Measurements from ENCODE around the gene ANKLE2.
"Not testable (repeated sequence)": the region's sequence is repeated elsewhere in the genome, so short reads cannot be mapped to it uniquely, and the experiment has no call there.

ANKLE2 gene

DNA sequence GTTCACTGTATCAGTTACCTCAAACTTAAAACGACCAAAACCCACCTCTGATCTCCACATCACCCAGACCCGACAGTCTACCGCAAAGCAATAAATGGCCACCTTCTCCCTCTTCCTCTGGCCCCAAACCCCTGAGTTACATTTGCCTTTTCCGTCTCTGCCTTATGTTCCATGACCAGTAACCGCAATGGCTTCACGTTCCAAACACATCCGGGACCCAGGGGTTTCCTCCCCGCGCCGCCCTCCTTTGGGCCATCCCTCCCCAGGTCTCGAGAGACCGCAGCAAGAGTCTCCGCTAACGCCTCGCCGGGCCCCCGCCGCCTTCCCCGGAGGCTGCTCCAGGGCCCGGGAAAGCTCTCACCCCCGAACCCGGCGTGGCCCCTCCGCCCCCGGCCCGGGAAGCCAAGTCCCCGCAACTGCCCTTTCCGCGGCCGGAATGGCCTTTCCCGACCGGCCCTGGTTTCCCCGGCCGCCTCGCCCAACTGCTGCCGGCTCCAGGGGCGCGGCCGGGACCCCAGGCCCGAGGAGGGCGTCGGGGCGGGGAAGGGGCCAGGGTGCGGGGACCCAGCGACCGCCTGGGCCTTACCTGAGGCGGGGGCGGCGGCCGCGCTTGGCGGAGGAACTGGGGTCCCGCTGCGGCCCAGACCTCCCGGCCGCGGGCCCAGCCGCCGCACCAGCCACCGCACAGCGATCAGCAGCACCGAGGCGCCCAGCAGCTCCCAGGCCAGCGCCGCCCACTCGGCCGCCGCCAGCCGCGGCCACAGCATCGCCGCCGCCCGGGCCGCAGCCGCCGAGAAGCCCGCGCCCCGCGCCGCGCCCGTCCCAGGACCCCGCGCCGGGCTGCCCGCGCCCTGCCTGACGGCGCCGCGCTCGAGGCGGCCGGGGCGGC lies at the start of gene ANKLE2:
ANKLE2 (minus strand) TSS at position 801 of the 889 bp plus-strand sequence; CDS start at position 767, 34 bp downstream.
- DNase-seq (ENCODE audit: low read depth), result peak; percentile 61

- not testable (repeated sequence) for DNase-seq (ENCODE audit: low read depth)
These were observed 47.8 kb upstream of the ANKLE2 start for GRCh38 chr12:132809391-132809790.

DNA sequence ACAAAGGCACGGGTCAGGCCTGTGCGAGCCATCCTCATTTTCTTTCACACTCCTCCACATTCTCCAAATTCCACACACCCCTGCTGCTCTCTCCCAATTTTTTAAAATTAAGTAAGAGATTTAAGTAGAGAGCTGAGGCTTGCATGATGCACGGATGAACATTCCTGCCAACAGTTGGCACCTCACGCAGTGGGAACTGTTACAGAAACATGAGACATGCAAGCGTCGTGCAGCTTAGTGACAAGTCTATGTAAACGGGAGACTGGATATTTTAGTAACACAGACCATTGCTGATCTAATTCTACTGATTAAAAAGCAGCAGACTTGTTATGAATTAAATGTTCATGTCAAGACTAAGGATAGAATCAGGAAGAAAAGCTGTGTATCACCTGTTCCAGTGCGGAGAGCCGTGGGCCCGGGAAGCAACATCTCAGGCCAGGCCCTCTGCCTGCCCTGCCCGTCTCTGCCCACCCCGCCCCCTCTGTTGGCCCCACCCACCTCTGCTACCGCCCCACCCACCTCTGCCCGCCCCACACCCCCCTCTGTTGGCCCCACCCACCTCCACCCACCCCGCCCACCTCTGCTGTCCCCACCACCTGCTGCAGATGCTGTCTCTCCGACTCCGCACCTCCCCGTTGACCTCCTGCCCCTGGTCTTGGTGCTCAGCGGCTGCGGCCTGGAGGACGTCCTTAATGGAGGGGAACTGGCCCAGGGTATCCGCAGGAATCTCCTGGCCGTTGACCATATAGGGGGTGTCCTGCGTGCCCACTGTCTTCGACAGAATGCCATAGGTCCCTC lies 45.9 kb upstream of the ANKLE2 start:
- DNase-seq (ENCODE audit: low read depth), result no peak

- DNase-seq (ENCODE audit: low read depth), result no peak
These were observed 45.2 kb upstream of the ANKLE2 start for GRCh38 chr12:132806857-132807256.

GRCh38 chr12:132804426-132804861 lies 42.8 kb upstream of the ANKLE2 start:
- DNase-seq (ENCODE audit: low read depth), result no peak

DNA sequence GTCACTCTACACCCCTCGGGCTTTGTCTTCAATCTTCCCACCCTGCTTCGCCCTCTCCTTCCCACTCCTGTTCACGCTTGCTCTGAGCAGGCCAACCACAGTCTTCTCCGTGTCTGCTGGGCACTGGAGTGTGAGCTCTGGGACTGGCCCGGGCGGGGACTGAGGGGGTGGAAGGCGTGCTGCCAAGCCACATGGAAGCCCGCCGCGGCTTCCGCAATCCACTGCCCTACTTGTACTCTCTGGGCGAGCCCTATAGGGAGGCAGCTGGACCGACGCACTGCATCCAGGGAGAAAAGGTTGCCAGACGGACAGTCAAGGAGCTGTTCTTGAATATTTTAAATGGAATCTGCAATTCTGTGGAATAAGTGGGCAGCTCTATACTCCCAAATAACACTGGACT lies 42.3 kb upstream of the ANKLE2 start:
- DNase-seq (ENCODE audit: low read depth), result no peak

GRCh38 chr12:132803125-132803524 lies 41.5 kb upstream of the ANKLE2 start:
- DNase-seq (ENCODE audit: low read depth), result no peak

- DNase-seq (ENCODE audit: low read depth), result no peak
These were observed 40.1 kb upstream of the ANKLE2 start for GRCh38 chr12:132801741-132802140.

DNA sequence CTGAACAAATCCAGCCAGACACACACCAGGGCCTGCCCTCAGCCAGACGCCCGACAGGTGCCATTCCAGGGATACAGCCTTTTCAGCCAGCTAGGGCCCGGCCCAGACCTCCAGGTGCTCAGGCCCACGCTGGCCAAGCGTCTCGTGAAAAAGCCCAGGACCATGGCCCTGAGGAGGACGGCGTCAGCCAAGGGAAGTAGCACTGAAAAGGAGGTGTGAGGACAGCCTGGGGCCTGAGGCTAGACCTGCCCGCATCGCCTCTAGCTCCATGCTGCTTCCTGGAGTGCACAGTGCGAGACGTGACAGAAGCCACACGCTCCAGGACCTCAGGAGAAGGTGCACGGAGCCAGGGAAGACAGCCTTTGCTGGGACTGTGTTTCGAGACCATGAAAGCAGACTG lies 37.2 kb upstream of the ANKLE2 start:
- no peak for DNase-seq (ENCODE audit: low read depth)

GRCh38 chr12:132797820-132798570 lies 36.4 kb upstream of the ANKLE2 start:
- no peak for DNase-seq (ENCODE audit: low read depth)

DNA sequence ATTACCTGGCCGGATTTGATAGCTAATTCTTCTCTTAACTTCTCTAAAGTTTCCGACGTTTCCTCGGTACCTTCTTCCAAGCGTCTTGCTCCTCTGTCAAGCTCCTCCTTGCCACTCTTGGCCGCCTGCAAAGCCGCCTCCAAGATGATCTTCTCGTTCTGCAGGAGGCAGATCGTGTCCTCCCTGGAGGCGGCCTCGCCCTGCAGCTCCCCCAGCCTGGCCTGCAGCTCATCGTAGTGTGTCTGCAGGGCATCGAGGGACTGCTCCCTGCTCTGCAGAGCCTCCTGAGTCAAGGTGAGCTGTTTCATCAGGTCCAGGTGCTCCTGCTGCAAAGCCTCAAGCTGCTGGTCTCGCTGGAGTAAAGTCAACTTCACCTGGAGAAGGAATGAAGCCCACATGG lies 34.2 kb upstream of the ANKLE2 start:
- no peak for DNase-seq (ENCODE audit: low read depth)

- DNase-seq (ENCODE audit: low read depth), result not testable (repeated sequence)
These were observed 30.3 kb upstream of the ANKLE2 start for GRCh38 chr12:132791940-132792339.

GRCh38 chr12:132789099-132789471 lies 27.5 kb upstream of the ANKLE2 start:
- no peak for DNase-seq (ENCODE audit: low read depth)

- no peak for DNase-seq (ENCODE audit: low read depth)
These were observed 26.9 kb upstream of the ANKLE2 start for GRCh38 chr12:132788375-132789098.

- no peak for DNase-seq (ENCODE audit: low read depth)
These were observed 26.2 kb upstream of the ANKLE2 start for GRCh38 chr12:132787877-132788276.

DNA sequence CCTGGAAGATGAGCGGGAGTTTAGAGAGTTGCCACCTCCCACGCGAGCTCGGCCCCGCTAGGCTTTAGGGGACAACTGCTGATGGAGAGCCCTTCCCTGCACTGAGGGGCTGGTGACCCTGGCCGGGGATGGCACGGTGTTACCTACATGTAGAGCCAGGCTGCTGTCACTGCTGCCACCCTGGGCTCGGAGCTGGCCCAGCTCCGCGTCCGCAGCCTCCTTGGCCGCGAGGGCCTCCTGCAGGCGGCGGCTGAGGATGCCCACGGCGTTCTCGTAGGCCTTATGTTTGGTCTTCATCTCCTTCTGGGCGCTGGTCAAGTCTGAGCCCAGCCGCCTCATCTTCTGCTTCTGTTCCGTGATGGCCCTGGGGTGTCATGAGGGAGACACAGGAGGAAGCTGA lies 24.6 kb upstream of the ANKLE2 start:
- no peak for DNase-seq (ENCODE audit: low read depth)

DNA sequence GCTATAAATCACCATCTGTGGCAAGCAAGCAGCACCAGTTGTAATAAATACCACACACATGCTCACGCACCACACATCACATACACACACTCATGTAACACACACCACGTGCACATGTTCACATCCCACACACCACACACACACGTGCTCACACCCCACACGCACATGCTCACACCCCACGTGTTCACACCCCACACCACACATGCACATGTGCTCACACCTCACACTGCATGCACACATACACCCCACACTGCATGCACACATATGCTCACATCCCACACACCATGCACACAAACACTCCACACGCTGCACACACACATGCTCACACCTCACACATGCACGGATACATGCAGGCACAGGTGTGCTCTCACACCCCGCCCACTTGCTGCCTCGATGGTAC lies 22.9 kb upstream of the ANKLE2 start:
- no peak for DNase-seq (ENCODE audit: low read depth)

DNA sequence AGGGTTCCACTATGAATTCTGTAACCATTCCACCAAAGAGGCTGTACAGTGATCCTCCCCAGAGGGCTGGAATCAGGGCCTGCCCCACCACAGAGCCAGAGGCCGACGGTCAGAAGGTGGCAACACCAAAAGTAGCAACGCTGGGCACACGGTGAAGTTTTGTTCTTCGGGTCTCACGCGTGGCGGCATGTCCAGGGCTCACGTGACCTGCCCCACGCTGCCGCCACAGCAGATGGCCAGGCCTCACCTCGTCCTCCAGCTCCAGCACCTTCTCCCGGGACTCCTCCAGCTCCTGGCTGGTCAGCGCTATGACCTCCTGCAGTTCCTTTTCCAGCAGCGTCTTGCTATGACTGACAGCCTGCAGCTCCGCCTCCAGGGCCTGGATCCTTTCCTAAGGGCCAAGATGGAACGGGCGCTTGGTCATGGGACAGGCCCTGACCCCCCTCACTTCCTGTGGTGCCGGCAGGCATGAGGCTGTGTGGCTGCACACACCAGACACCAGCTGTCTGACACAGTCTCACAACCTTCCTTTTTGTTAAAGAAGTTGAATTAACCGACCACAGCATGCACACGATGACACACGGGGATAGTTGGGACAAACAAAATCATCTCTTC lies 22.4 kb upstream of the ANKLE2 start:
- no peak for DNase-seq (ENCODE audit: low read depth)

- DNase-seq (ENCODE audit: low read depth), result no peak
These were observed 20.3 kb upstream of the ANKLE2 start for GRCh38 chr12:132781938-132782337.

- DNase-seq (ENCODE audit: low read depth), result no peak
These were observed 18.2 kb upstream of the ANKLE2 start for GRCh38 chr12:132779781-132780353.

- DNase-seq (ENCODE audit: low read depth), result no peak
These were observed 16.0 kb upstream of the ANKLE2 start for GRCh38 chr12:132777614-132778013.

Data from activated T-helper 9 cell treated with anti-CD3 and anti-CD28 coated beads, Interleukin-2, amount 50 U/mL, for 16 hours (primary cell).